ENCODE measurements around the gene ADGRG3.
"Not testable (repeated sequence)": the region's sequence is repeated elsewhere in the genome, so short reads cannot be mapped to it uniquely, and the experiment has no call there.

Gene ADGRG3

GRCh38 chr16:57663917-57664661 lies 4.0 kb upstream of the ADGRG3 start:
- DNase-seq = no peak

- no peak for DNase-seq
Measured at GRCh38 chr16:57664662-57665025, 3.5 kb upstream of the ADGRG3 start.

GRCh38 chr16:57665541-57665940 lies 2.6 kb upstream of the ADGRG3 start:
- DNase-seq = no peak

GRCh38 chr16:57666353-57667047 lies 1.6 kb upstream of the ADGRG3 start:
- no peak for DNase-seq

- no peak for DNase-seq
Measured at GRCh38 chr16:57667048-57667525, 1.0 kb upstream of the ADGRG3 start.

GRCh38 chr16:57667526-57668262 lies 412 bp upstream of the ADGRG3 start:
- DNase-seq = no peak

GRCh38 chr16:57668630-57669475 lies 747 bp downstream of the ADGRG3 start:
- no peak for DNase-seq

GRCh38 chr16:57669476-57670162 lies 1.5 kb downstream of the ADGRG3 start:
- DNase-seq = no peak

- no peak for DNase-seq
Measured at GRCh38 chr16:57670196-57670595, 2.1 kb downstream of the ADGRG3 start.

- DNase-seq = not testable (repeated sequence)
Measured at GRCh38 chr16:57671451-57671850, 3.3 kb downstream of the ADGRG3 start.

GRCh38 chr16:57672416-57672815 lies 4.3 kb downstream of the ADGRG3 start:
- DNase-seq = no peak

- no peak for DNase-seq
Measured at GRCh38 chr16:57672824-57673223, 4.7 kb downstream of the ADGRG3 start.

GRCh38 chr16:57675741-57676551 lies 7.8 kb downstream of the ADGRG3 start:
- DNase-seq = peak; percentile 41

GRCh38 chr16:57676553-57677085 lies 8.5 kb downstream of the ADGRG3 start:
- DNase-seq = no peak

- DNase-seq = no peak
Measured at GRCh38 chr16:57677622-57678369, 9.7 kb downstream of the ADGRG3 start.

GRCh38 chr16:57679016-57679415 lies 10.9 kb downstream of the ADGRG3 start:
- no peak for DNase-seq

GRCh38 chr16:57679767-57680482 lies 11.8 kb downstream of the ADGRG3 start:
- no peak for DNase-seq

- DNase-seq = no peak
Measured at GRCh38 chr16:57680842-57681375, 12.8 kb downstream of the ADGRG3 start.

Data from hematopoietic multipotent progenitor cell treated with erythropoietin and hydrocortisone succinate and interleukin-3 and kit ligand, for 8 days (in vitro differentiated cells).